Karpas-422 (cell line): Measurements from ENCODE around the gene ELFN1. TPM values are rescaled to one million over a fixed set of nuclear protein-coding genes. Genes with fewer than 3 reads are reported as not detected.

Source experiments
- DNase-seq: peaks from one replicate; pipeline ENCODE4 v3.0.0-alpha.2; 2015
- H2AFZ ChIP-seq: fragments of 200-600 bp; sonication (generic); 2 replicates; pipeline ENCODE4 v1.6.1; 2014; ENCODE audit warnings: antibody characterized with exemption, low read length, mixed read lengths
- H3K27ac ChIP-seq: fragments of 200-600 bp; sonication (generic); 2 replicates; pipeline ENCODE4 v1.5.1; 2014; ENCODE audit warnings: mild to moderate bottlenecking, low read length, moderate library complexity
- H3K27me3 ChIP-seq: fragments of 200-600 bp; sonication (generic); 2 replicates; pipeline ENCODE4 v1.6.1; 2014; ENCODE audit warnings: low read length, mixed read lengths
- H3K36me3 ChIP-seq: fragments of 200-600 bp; sonication (generic); 2 replicates; pipeline ENCODE4 v1.6.1; 2014; ENCODE audit warnings: low read length, mixed read lengths; ENCODE audit not compliant: insufficient read depth
- H3K4me1 ChIP-seq: fragments of 200-600 bp; sonication (generic); 2 replicates; pipeline ENCODE4 v1.6.1; 2014; ENCODE audit warnings: mild to moderate bottlenecking, low read length, mixed read lengths
- H3K4me2 ChIP-seq: fragments of 200-600 bp; sonication (generic); 2 replicates; pipeline ENCODE4 v1.6.1; 2014; ENCODE audit warnings: low read length, low read depth, mild to moderate bottlenecking; ENCODE audit not compliant: poor library complexity, severe bottlenecking
- H3K4me3 ChIP-seq: fragments of 200-600 bp; sonication (generic); 2 replicates; pipeline ENCODE4 v1.5.1; 2014; ENCODE audit warnings: mild to moderate bottlenecking, antibody characterized with exemption, low read length, mixed read lengths
- H3K79me2 ChIP-seq: fragments of 200-600 bp; sonication (generic); 2 replicates; pipeline ENCODE4 v1.6.1; 2014; ENCODE audit warnings: mild to moderate bottlenecking, low read length, mixed read lengths
- H3K9ac ChIP-seq: fragments of 200-600 bp; sonication (generic); 2 replicates; pipeline ENCODE4 v1.6.0; 2014; ENCODE audit warnings: low read length
- H3K9me2 ChIP-seq: fragments of 200-600 bp; sonication (generic), shearing (Covaris generic); replicated peaks from 2 replicates; pipeline ENCODE4 v1.6.0; 2014; ENCODE audit warnings: mild to moderate bottlenecking, low read length, moderate library complexity; ENCODE audit not compliant: insufficient read depth
- H3K9me3 ChIP-seq: fragments of 300-700, 200-600 bp; sonication (generic); 2 replicates; pipeline ENCODE4 v1.6.1; 2014; ENCODE audit warnings: low read length, mixed read lengths
- H4K20me1 ChIP-seq: fragments of 200-600 bp; sonication (generic); 2 replicates; pipeline ENCODE4 v1.6.1; 2014; ENCODE audit warnings: mild to moderate bottlenecking, antibody characterized with exemption, low read length, low read depth; ENCODE audit not compliant: insufficient read depth
- total RNA-seq: library from RNA; depleted of rRNA; stranded (reverse); fragments of >200 nt; shearing (Covaris generic); gene quantifications from 2 replicates; pipeline ENCODE4 v1.2.3, GENCODE V29; 2014; ENCODE audit warnings: low replicate concordance

The ELFN1 gene
- total RNA-seq, 1 experiment from 2014 or later: not detected

GRCh38 chr7:1745576-1746490 lies 75.8 kb downstream of the ELFN1 start:
- Histone ChIP-seq H3K27ac (no peak overlapping the region), H3K4me2 (no peak overlapping the region), H3K79me2 (no peaks in the 10 kb centered on the region), H3K4me1 (no peaks in the 10 kb centered on the region), H3K4me3 (no peak overlapping the region), H3K9ac (no peak overlapping the region), H2AFZ (no peak overlapping the region), H3K36me3 (no peaks in the 10 kb centered on the region), H3K27me3 (no peaks in the 10 kb centered on the region), H3K9me2 (no peaks in the 10 kb centered on the region), H3K9me3 (no peaks in the 10 kb centered on the region), H4K20me1 (no peaks in the 10 kb centered on the region)
- no peak for DNase-seq

- H3K36me3 ChIP-seq: no peaks in the 10 kb centered on the region
- no peak for DNase-seq
- no peaks in the 10 kb centered on the region for H4K20me1 ChIP-seq
- H3K4me1 ChIP-seq: no peaks in the 10 kb centered on the region
- H3K9ac ChIP-seq: no peak overlapping the region
- H2AFZ ChIP-seq: no peak overlapping the region
- no peak overlapping the region for H3K4me2 ChIP-seq
- no peaks in the 10 kb centered on the region for H3K9me2 ChIP-seq
- H3K9me3 ChIP-seq: no peaks in the 10 kb centered on the region
- H3K4me3 ChIP-seq: no peak overlapping the region
- no peaks in the 10 kb centered on the region for H3K79me2 ChIP-seq
- no peaks in the 10 kb centered on the region for H3K27me3 ChIP-seq
- H3K27ac ChIP-seq: no peak overlapping the region
Measured at GRCh38 chr7:1746491-1746975, 76.5 kb downstream of the ELFN1 start.

GRCh38 chr7:1747004-1747801 lies 77.1 kb downstream of the ELFN1 start:
- no peak overlapping the region for H3K9ac ChIP-seq
- no peak overlapping the region for H3K4me3 ChIP-seq
- no peaks in the 10 kb centered on the region for H3K9me2 ChIP-seq

GRCh38 chr7:1748076-1748838 lies 78.2 kb downstream of the ELFN1 start:
- no peaks in the 10 kb centered on the region for H4K20me1 ChIP-seq
- H3K79me2 ChIP-seq: no peaks in the 10 kb centered on the region
- H2AFZ ChIP-seq: no peak overlapping the region
- no peaks in the 10 kb centered on the region for H3K27me3 ChIP-seq
- no peaks in the 10 kb centered on the region for H3K36me3 ChIP-seq
- peaks cover 8% of the 10 kb centered on the region for H3K4me1 ChIP-seq
- no peaks in the 10 kb centered on the region for H3K9me3 ChIP-seq
- H3K9ac ChIP-seq: no peak overlapping the region
- no peak overlapping the region for H3K4me3 ChIP-seq
- no peak overlapping the region for H3K4me2 ChIP-seq
- DNase-seq: no peak
- H3K27ac ChIP-seq: no peak overlapping the region
- H3K9me2 ChIP-seq: no peaks in the 10 kb centered on the region

More at GRCh38 chr7:1747004-1747801, 77.1 kb downstream of the ELFN1 start:
- Histone ChIP-seq H3K4me1 (no peaks in the 10 kb centered on the region), H3K36me3 (no peaks in the 10 kb centered on the region), H3K27ac (no peak overlapping the region), H3K79me2 (no peaks in the 10 kb centered on the region), H3K27me3 (no peaks in the 10 kb centered on the region), H4K20me1 (no peaks in the 10 kb centered on the region), H3K4me2 (no peak overlapping the region), H3K9me3 (no peaks in the 10 kb centered on the region), H2AFZ (no peak overlapping the region)
- DNase-seq: no peak

- no peak overlapping the region for H3K4me2 ChIP-seq
- H3K9ac ChIP-seq: no peak overlapping the region
- no peaks in the 10 kb centered on the region for H3K27me3 ChIP-seq
- H3K4me3 ChIP-seq: no peak overlapping the region
- peaks cover 12% of the 10 kb centered on the region for H3K4me1 ChIP-seq
- H4K20me1 ChIP-seq: no peaks in the 10 kb centered on the region
- H3K79me2 ChIP-seq: no peaks in the 10 kb centered on the region
- H3K36me3 ChIP-seq: no peaks in the 10 kb centered on the region
- H3K9me2 ChIP-seq: no peaks in the 10 kb centered on the region
- H3K27ac ChIP-seq: no peak overlapping the region
- H2AFZ ChIP-seq: no peak overlapping the region
- DNase-seq: no peak
- no peaks in the 10 kb centered on the region for H3K9me3 ChIP-seq
Measured at GRCh38 chr7:1748839-1749173, 78.7 kb downstream of the ELFN1 start.

- Histone ChIP-seq H3K9ac (no peak overlapping the region), H3K79me2 (no peaks in the 10 kb centered on the region), H2AFZ (no peak overlapping the region), H3K27me3 (no peaks in the 10 kb centered on the region), H3K4me1 (peaks cover 12% of the 10 kb centered on the region), H3K9me2 (no peaks in the 10 kb centered on the region), H3K36me3 (no peaks in the 10 kb centered on the region), H3K4me3 (no peak overlapping the region), H3K4me2 (no peak overlapping the region), H3K27ac (no peak overlapping the region), H4K20me1 (no peaks in the 10 kb centered on the region), H3K9me3 (no peaks in the 10 kb centered on the region)
- no peak for DNase-seq
Measured at GRCh38 chr7:1749351-1749863, 79.3 kb downstream of the ELFN1 start.

- Histone ChIP-seq H3K4me2 (no peak overlapping the region), H3K27ac (no peak overlapping the region), H3K4me1 (peaks cover 12% of the 10 kb centered on the region), H3K36me3 (no peaks in the 10 kb centered on the region), H3K4me3 (no peak overlapping the region), H3K79me2 (no peaks in the 10 kb centered on the region), H3K9me3 (no peaks in the 10 kb centered on the region), H3K9ac (no peak overlapping the region), H3K27me3 (no peaks in the 10 kb centered on the region), H4K20me1 (no peaks in the 10 kb centered on the region), H3K9me2 (no peaks in the 10 kb centered on the region), H2AFZ (no peak overlapping the region)
- no peak for DNase-seq
Measured at GRCh38 chr7:1749864-1750466, 79.9 kb downstream of the ELFN1 start.
